Fibroblast of the aortic adventitia (primary cell): ENCODE data around the gene GPX2. TPM values are rescaled to one million over a fixed set of nuclear protein-coding genes. Genes with fewer than 3 reads are reported as not detected.

Experiments used
- DNase-seq: peaks from one replicate; pipeline ENCODE4 v3.0.0-alpha.2; 2010; ENCODE audit warnings: low read depth
- H3K4me3 ChIP-seq: 2 replicates; pipeline ENCODE4 v1.5.1; 2011; ENCODE audit warnings: low read depth, mild to moderate bottlenecking, control low read depth, low read length, moderate library complexity
- total RNA-seq: library from RNA; depleted of rRNA; stranded (reverse); fragments of >200 nt; gene quantifications from 2 replicates; pipeline ENCODE4 v1.2.3, GENCODE V29; 2012; ENCODE audit warnings: low replicate concordance
- TF ChIP-seq, protein P1 (sequence below): IDR thresholded peaks from 2 replicates; pipeline ENCODE4 v1.5.1; 2011; ENCODE audit warnings: mild to moderate bottlenecking, low read length, control low read depth, inconsistent platforms; ENCODE audit not compliant: insufficient read depth

The GPX2 gene
- total RNA-seq, 1 donor: not detected

DNA sequence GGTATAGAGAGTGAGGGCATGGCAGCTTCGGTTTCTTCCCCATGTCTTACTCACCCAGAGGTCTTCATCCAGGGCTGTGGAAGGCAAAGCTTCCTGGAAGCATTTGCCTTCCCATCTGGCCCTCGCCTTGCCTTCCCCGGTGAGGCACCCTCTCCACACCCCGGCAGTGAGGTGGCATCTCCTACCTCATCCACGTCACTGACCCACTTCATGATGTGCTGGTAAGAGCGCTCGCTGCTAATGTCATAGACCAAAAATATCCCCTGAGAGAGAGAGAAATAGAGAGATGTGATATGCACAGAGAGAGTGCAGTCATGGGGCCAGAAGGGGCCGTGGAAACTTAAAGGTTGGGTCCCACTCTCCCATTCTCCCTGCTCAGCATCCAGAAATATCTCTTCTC is 8.3 kb upstream of the GPX2 start:
- TF ChIP-seq, protein P1, sequence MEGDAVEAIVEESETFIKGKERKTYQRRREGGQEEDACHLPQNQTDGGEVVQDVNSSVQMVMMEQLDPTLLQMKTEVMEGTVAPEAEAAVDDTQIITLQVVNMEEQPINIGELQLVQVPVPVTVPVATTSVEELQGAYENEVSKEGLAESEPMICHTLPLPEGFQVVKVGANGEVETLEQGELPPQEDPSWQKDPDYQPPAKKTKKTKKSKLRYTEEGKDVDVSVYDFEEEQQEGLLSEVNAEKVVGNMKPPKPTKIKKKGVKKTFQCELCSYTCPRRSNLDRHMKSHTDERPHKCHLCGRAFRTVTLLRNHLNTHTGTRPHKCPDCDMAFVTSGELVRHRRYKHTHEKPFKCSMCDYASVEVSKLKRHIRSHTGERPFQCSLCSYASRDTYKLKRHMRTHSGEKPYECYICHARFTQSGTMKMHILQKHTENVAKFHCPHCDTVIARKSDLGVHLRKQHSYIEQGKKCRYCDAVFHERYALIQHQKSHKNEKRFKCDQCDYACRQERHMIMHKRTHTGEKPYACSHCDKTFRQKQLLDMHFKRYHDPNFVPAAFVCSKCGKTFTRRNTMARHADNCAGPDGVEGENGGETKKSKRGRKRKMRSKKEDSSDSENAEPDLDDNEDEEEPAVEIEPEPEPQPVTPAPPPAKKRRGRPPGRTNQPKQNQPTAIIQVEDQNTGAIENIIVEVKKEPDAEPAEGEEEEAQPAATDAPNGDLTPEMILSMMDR: no peak
- no peak overlapping the region for H3K4me3 ChIP-seq
- DNase-seq: no peak

DNA sequence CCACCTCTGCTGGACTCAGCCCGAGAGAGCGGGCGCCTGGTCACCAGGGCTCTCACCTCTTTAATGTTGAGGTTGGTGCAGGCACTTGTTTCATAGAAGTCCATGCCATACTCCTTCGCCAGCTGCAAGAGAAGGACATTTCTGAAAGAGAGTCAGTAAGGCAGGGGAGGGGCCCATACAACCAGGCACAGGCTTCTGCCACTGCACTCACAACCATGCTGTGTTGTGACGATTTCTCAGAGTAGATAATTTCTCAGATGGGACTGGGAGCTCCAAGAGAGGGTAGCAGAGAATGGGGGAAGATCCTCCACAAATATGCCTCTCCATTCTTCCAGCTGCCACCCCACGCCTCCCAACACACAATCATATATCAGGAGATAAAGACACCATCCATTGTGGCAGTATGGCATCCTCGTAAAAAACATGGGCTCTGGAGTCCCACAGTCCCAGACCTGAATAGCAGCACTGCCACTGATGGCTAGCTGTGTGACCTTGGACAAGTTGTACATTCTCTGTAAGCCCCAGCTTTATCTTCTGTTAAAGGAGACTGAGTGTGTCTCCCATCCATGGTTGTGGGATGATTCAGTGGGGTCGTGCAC is 6.2 kb upstream of the GPX2 start:
- no peak for DNase-seq
- TF ChIP-seq, protein P1: no peak
- H3K4me3 ChIP-seq: no peak overlapping the region

DNA sequence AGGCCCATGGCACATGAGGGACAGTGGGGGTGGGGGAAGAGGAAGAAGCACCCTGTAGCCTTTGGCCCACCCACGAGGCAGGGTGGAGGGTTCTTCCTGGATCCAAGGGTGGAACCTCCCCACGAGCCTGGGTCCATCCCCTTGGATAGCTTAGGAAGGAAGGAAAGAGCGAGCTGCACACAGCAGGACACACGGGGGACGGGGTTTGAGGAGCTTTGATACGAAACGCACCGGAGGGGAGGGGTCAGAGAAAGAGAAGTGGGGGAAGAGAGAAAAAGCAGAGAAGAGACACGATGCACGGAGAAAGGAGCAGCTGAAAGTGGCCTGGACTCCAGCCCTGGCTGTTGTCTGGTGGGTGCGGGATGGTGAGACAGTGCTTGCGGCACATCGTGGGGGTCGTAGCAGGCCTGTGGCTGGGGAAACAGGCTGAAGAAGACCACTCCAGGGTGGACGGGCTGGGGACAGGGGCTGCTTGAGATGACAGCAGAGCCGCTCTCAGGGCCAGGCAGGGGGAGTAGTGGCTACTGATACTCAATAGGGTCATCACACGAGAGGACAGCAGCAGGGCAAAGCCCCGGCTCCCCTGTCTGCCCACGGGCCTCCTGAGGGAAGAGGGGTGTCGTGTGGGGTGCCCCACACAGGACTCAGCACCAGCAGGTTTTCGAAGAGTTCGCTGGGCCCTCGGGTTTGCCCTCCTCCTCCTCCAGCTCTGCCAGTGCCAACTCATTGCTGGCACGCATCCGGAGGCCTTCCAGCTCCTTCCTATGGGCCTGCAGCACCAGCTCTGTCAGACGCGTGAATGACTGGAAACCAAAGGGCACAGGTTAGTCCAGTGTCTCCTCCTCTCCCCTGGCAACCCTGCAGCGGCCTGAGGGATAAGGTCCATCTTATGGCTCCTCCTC is 5.4 kb upstream of the GPX2 start:
- no peak overlapping the region for H3K4me3 ChIP-seq
- TF ChIP-seq, protein P1: no peak
- DNase-seq: no peak

DNA sequence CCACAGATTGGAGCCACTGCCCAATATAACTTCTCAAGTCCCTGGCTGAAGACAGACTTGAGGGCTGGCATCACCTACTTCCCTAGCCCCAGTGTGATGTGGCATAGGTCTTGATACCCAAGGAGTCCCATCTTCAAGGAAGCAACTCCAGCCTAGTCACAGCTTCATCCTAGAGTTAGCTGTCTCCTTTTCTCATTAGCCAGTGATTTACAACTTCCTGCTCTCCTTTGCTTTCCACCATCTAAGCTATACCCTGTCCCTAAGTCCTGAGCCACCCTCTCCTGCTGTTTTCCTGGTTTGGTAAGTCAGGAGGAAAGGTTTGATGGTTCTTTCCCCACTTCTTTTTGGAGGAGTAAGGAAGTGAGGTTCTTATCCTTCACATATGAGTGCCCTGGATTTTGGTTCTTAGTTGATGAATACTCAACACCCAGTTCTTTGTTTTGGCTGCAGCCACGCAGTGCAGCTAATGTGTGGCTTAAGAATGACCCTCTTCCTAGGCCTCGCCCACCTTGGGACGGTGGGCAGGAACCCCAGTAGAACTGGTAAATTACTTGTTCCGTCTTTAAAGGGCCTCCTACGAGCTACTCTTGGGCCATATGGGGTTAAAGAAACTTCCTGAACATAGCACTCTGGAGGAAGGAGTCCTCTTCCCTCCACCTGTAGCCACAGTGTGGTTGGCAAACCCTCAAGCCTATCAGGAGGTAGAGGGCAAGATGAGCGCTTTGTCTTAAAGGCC is 3.9 kb upstream of the GPX2 start:
- H3K4me3 ChIP-seq: no peak overlapping the region
- TF ChIP-seq, protein P1: no peak
- no peak for DNase-seq

DNA sequence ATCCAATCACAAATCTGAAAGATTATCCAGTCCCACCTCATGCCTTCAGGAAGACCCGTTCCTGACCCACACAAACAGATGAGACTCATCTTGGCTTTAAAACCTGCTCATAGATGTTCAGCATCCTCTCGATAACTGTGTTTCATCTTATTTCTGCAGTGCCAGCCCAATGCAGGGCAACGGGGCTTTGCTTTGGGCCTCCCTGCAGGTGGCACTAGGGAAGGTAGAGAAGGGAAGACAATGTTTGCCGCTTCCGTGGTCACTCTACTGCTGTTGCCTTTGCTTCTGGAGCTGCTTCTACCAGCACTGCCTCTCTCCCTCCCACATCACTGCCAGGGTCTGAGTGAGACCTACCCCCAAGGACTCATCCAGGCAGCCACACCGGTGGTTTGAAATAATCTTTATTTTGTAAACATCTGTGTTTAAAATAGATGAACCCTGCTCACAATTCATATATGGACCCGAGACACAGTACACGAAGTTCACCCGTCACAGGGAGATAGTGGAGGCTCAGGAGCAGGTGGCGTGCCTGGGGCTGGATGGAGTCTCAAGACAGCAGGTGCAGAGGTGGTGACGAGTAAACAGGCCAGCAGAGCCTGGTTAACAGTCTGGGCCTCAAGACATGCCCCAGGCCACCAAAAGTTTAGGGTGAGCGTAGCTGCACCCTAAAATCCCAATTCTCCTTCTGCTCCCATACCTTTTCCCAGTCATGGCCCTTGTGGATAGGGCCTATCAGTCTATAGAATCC is 3.1 kb upstream of the GPX2 start:
- DNase-seq: no peak
- no peak overlapping the region for H3K4me3 ChIP-seq
- TF ChIP-seq, protein P1: no peak

DNA sequence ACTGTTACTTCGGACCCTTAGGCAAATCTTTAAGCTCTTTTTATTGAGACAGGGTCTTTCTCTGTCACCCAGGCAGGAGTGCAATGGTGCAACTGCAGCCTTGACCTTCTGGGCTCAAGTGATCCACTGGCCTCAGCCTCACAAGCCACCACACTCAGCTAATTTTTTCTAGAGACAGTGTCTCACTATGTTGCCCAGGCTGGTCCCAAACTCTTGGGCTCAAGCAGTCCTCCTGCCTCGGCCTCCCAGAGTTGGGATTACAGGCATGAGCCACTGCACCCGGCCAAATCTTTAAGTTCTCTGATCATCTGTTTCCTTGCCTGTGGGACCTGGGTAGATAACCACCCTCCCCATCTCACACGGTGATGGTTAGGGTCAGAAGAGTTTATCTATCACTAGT is 2.3 kb upstream of the GPX2 start:
- TF ChIP-seq, protein P1: no peak
- H3K4me3 ChIP-seq: no peak overlapping the region
- no peak for DNase-seq
